IPS DF 6.9 (cell line): ENCODE results near the gene RUFY2.

Experiments
- DNase-seq: peaks from one replicate; pipeline ENCODE4 v3.0.0-alpha.2; 2013; ENCODE audit warnings: low read depth, low spot score
- H3K27ac ChIP-seq: one replicate; pipeline ENCODE4 v1.5.1; 2013; ENCODE audit warnings: low read length, control low read depth
- H3K27me3 ChIP-seq: 2 replicates; pipeline ENCODE4 v1.6.1; 2013; ENCODE audit warnings: mild to moderate bottlenecking, low read length; ENCODE audit not compliant: control insufficient read depth, insufficient read depth
- H3K36me3 ChIP-seq: 2 replicates; pipeline ENCODE4 v1.6.1; 2013; ENCODE audit warnings: low read length; ENCODE audit not compliant: control insufficient read depth, insufficient read depth
- H3K4me1 ChIP-seq: 2 replicates; pipeline ENCODE4 v1.6.1; 2013; ENCODE audit warnings: low read length; ENCODE audit not compliant: control insufficient read depth, insufficient read depth
- H3K4me3 ChIP-seq: 2 replicates; pipeline ENCODE4 v1.5.1; 2013; ENCODE audit warnings: mild to moderate bottlenecking, low read length
- H3K9me3 ChIP-seq: 2 replicates; pipeline ENCODE4 v1.6.1; 2013; ENCODE audit warnings: low read length, inconsistent platforms; ENCODE audit not compliant: control insufficient read depth, insufficient read depth
- WGBS: extraction: QIAGEN DNeasy Blood & Tissue Kit; methylation state at CpG from one replicate; pipeline ENCODE4 v1.1.7; 2013; ENCODE audit warnings: mixed read lengths, missing lambda C conversion rate; ENCODE audit not compliant: insufficient read length, insufficient coverage; 5-methylcytosine and 5-hydroxymethylcytosine counted together

Gene RUFY2

GRCh38 chr10:68419376-68419775 is 12.3 kb upstream of the RUFY2 start:
- Histone ChIP-seq H3K9me3 (no peaks in the 10 kb centered on the region), H3K27me3 (no peaks in the 10 kb centered on the region), H3K27ac (no peak overlapping the region), H3K4me3 (no peak overlapping the region), H3K36me3 (peaks cover 16% of the 10 kb centered on the region), H3K4me1 (no peaks in the 10 kb centered on the region)
- 100% methylated on average over 1 of the region's 3 CpGs for WGBS
- no peak for DNase-seq

- WGBS = no CpG with 5 or more reads among the region's 2 CpGs
- Histone ChIP-seq H3K27me3 (no peaks in the 10 kb centered on the region), H3K4me3 (no peak overlapping the region), H3K36me3 (no peaks in the 10 kb centered on the region), H3K9me3 (no peaks in the 10 kb centered on the region), H3K4me1 (no peaks in the 10 kb centered on the region), H3K27ac (no peak overlapping the region)
- DNase-seq = no peak
Measured at GRCh38 chr10:68408898-68409518, 1.9 kb upstream of the RUFY2 start.

- no peak overlapping the region for H3K27ac ChIP-seq
- H3K36me3 ChIP-seq = no peaks in the 10 kb centered on the region
- no peaks in the 10 kb centered on the region for H3K4me1 ChIP-seq
- peak; percentile 18 for DNase-seq
- H3K27me3 ChIP-seq = no peaks in the 10 kb centered on the region
- H3K9me3 ChIP-seq = no peaks in the 10 kb centered on the region
- peak overlapping the region; percentile 72 for H3K4me3 ChIP-seq
- WGBS = no CpG with 5 or more reads among the region's 38 CpGs
Measured at GRCh38 chr10:68406111-68406814, 814 bp downstream of the RUFY2 start.

- no peak for DNase-seq
- no peak overlapping the region for H3K4me3 ChIP-seq
- no peaks in the 10 kb centered on the region for H3K27me3 ChIP-seq
- WGBS = no CpG with 5 or more reads among the region's 4 CpGs
- no peaks in the 10 kb centered on the region for H3K9me3 ChIP-seq
- no peaks in the 10 kb centered on the region for H3K36me3 ChIP-seq
- no peaks in the 10 kb centered on the region for H3K4me1 ChIP-seq
- H3K27ac ChIP-seq = no peak overlapping the region
Measured at GRCh38 chr10:68403701-68404100, 3.4 kb downstream of the RUFY2 start.

- Histone ChIP-seq H3K27ac (no peak overlapping the region), H3K4me1 (no peaks in the 10 kb centered on the region), H3K36me3 (no peaks in the 10 kb centered on the region), H3K27me3 (no peaks in the 10 kb centered on the region), H3K4me3 (no peak overlapping the region), H3K9me3 (no peaks in the 10 kb centered on the region)
- no peak for DNase-seq
- WGBS = no CpG with 5 or more reads among the region's 1 CpG
Measured at GRCh38 chr10:68402276-68402675, 4.8 kb downstream of the RUFY2 start.

GRCh38 chr10:68397005-68397404 is 10.1 kb downstream of the RUFY2 start:
- Histone ChIP-seq H3K4me1 (no peaks in the 10 kb centered on the region), H3K9me3 (no peaks in the 10 kb centered on the region), H3K27ac (no peak overlapping the region), H3K4me3 (no peak overlapping the region), H3K27me3 (no peaks in the 10 kb centered on the region), H3K36me3 (no peaks in the 10 kb centered on the region; the same call in 1 of the 2 replicates)
- no CpG with 5 or more reads among the region's 1 CpG for WGBS
- DNase-seq = no peak

- Histone ChIP-seq H3K27ac (no peak overlapping the region), H3K27me3 (no peaks in the 10 kb centered on the region), H3K9me3 (no peaks in the 10 kb centered on the region), H3K36me3 (no peaks in the 10 kb centered on the region), H3K4me3 (no peak overlapping the region), H3K4me1 (no peaks in the 10 kb centered on the region)
- DNase-seq = no peak
- WGBS = no CpG with 5 or more reads among the region's 2 CpGs
Measured at GRCh38 chr10:68385740-68386139, 21.3 kb downstream of the RUFY2 start.

GRCh38 chr10:68371604-68372003 is 35.5 kb downstream of the RUFY2 start:
- no peak for DNase-seq
- no peaks in the 10 kb centered on the region for H3K4me1 ChIP-seq
- WGBS = no CpG with 5 or more reads among the region's 1 CpG
- no peaks in the 10 kb centered on the region for H3K27me3 ChIP-seq
- H3K27ac ChIP-seq = no peak overlapping the region
- no peak overlapping the region for H3K4me3 ChIP-seq
- no peaks in the 10 kb centered on the region for H3K36me3 ChIP-seq
- H3K9me3 ChIP-seq = no peaks in the 10 kb centered on the region

- no peak overlapping the region for H3K27ac ChIP-seq
- no peaks in the 10 kb centered on the region for H3K27me3 ChIP-seq
- no peaks in the 10 kb centered on the region for H3K36me3 ChIP-seq
- H3K4me1 ChIP-seq = no peaks in the 10 kb centered on the region
- DNase-seq = no peak
- no peaks in the 10 kb centered on the region for H3K9me3 ChIP-seq
- no peak overlapping the region for H3K4me3 ChIP-seq
- no CpG with 5 or more reads among the region's 2 CpGs for WGBS
Measured at GRCh38 chr10:68367121-68367520, 40.0 kb downstream of the RUFY2 start.

- Histone ChIP-seq H3K9me3 (no peaks in the 10 kb centered on the region), H3K27ac (no peak overlapping the region), H3K27me3 (no peaks in the 10 kb centered on the region), H3K4me1 (no peaks in the 10 kb centered on the region), H3K4me3 (no peak overlapping the region), H3K36me3 (no peaks in the 10 kb centered on the region)
- no CpG with 5 or more reads among the region's 5 CpGs for WGBS
- DNase-seq = no peak
Measured at GRCh38 chr10:68366600-68366999, 40.5 kb downstream of the RUFY2 start.

- Histone ChIP-seq H3K27ac (no peak overlapping the region), H3K9me3 (no peaks in the 10 kb centered on the region), H3K27me3 (no peaks in the 10 kb centered on the region), H3K4me3 (no peak overlapping the region), H3K4me1 (no peaks in the 10 kb centered on the region), H3K36me3 (no peaks in the 10 kb centered on the region)
- DNase-seq = no peak
- no CpG with 5 or more reads among the region's 2 CpGs for WGBS
Measured at GRCh38 chr10:68365611-68366010, 41.5 kb downstream of the RUFY2 start.
